Liver (tissue), 3 donors: ENCODE data around the gene ECM1.

ENCODE experiments used
- CTCF ChIP-seq: fragments of 150-350 bp; IDR thresholded peaks from 2 replicates; pipeline ENCODE4 v1.5.1; 2017; ENCODE audit warnings: improper control_type of control experiment, low read depth, low read length; ENCODE audit not compliant: missing input control
- EGR1 ChIP-seq, 2 donors: IDR thresholded peaks; 2 replicates each; pipeline ENCODE4 v1.6.1; 2016 to 2018; ENCODE audit warnings: antibody characterized with exemption in 2 of 2, low read depth in 2 of 2
- FOXA1 ChIP-seq: IDR thresholded peaks from 2 replicates; pipeline ENCODE4 v1.6.1; 2016; ENCODE audit warnings: antibody characterized with exemption
- GABPA ChIP-seq, 2 donors: IDR thresholded peaks in 1 of 2; conservative IDR thresholded peaks in 1 of 2; 2 replicates each; pipeline ENCODE4 v1.6.1; 2016; ENCODE audit warnings: antibody characterized with exemption in 2 of 2, mild to moderate bottlenecking in 1 of 2, moderate library complexity in 1 of 2
- JUND ChIP-seq, 2 donors: IDR thresholded peaks; 2 replicates each; pipeline ENCODE4 v1.6.1; 2016; ENCODE audit warnings: antibody characterized with exemption in 2 of 2
- MAX ChIP-seq: IDR thresholded peaks from 2 replicates; pipeline ENCODE4 v1.6.1; 2016; ENCODE audit warnings: antibody characterized with exemption
- NR2F2 ChIP-seq: IDR thresholded peaks from 2 replicates; pipeline ENCODE4 v1.6.1; 2016; ENCODE audit warnings: antibody characterized with exemption
- RAD21 ChIP-seq, 2 donors: IDR thresholded peaks; 2 replicates each; pipeline ENCODE4 v1.6.1; 2016; ENCODE audit warnings: antibody characterized with exemption in 2 of 2, mild to moderate bottlenecking in 2 of 2
- REST ChIP-seq: IDR thresholded peaks from 2 replicates; pipeline ENCODE4 v1.6.1; 2016; ENCODE audit warnings: antibody characterized with exemption, mild to moderate bottlenecking
- SP1 ChIP-seq: IDR thresholded peaks from 2 replicates; pipeline ENCODE4 v1.6.1; 2018; ENCODE audit warnings: antibody characterized with exemption, mild to moderate bottlenecking
- TAF1 ChIP-seq: conservative IDR thresholded peaks from 2 replicates; pipeline ENCODE4 v1.6.1; 2016; ENCODE audit warnings: antibody characterized with exemption, mild to moderate bottlenecking
- YY1 ChIP-seq: IDR thresholded peaks from 2 replicates; pipeline ENCODE4 v1.6.1; 2016; ENCODE audit warnings: antibody characterized with exemption, mild to moderate bottlenecking
- TF ChIP-seq, protein P1 (sequence below): IDR thresholded peaks from 2 replicates; pipeline ENCODE4 v1.6.1; 2016; ENCODE audit warnings: antibody characterized with exemption
- donor health status: healthy.
- donor health status: healthy.

GRCh38 chr1:150536836-150537731 lies 29.2 kb downstream of the ECM1 start:
- TF ChIP-seq CTCF (no peak), TAF1 (no peak), NR2F2 (no peak), YY1 (no peak), REST (no peak), FOXA1 (no peak), EGR1 (IDR thresholded peaks at IDR 0.05; ENCODE audit: low read depth in 2 of 2) (no peak), RAD21 (IDR thresholded peaks at IDR 0.05) (no peak), JUND (IDR thresholded peaks at IDR 0.05) (no peak), MAX (no peak), GABPA (IDR thresholded peaks at IDR 0.05 in 1 of 2, conservative IDR thresholded peaks at IDR 0.05 in 1 of 2) (no peak), SP1 (no peak)
- TF ChIP-seq, protein P1, sequence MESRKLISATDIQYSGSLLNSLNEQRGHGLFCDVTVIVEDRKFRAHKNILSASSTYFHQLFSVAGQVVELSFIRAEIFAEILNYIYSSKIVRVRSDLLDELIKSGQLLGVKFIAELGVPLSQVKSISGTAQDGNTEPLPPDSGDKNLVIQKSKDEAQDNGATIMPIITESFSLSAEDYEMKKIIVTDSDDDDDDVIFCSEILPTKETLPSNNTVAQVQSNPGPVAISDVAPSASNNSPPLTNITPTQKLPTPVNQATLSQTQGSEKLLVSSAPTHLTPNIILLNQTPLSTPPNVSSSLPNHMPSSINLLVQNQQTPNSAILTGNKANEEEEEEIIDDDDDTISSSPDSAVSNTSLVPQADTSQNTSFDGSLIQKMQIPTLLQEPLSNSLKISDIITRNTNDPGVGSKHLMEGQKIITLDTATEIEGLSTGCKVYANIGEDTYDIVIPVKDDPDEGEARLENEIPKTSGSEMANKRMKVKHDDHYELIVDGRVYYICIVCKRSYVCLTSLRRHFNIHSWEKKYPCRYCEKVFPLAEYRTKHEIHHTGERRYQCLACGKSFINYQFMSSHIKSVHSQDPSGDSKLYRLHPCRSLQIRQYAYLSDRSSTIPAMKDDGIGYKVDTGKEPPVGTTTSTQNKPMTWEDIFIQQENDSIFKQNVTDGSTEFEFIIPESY = no peak
